Stimulated activated CD4-positive, alpha-beta T cell treated with anti-CD3 and anti-CD28 coated beads, Interleukin-15, amount 100 ng/mL, for 24 hours (primary cell): Measurements from ENCODE around the gene OBI1.

Source experiments
- DNase-seq: peaks from one replicate; pipeline ENCODE4 v3.0.0-alpha.2; 2020

OBI1 gene

DNA sequence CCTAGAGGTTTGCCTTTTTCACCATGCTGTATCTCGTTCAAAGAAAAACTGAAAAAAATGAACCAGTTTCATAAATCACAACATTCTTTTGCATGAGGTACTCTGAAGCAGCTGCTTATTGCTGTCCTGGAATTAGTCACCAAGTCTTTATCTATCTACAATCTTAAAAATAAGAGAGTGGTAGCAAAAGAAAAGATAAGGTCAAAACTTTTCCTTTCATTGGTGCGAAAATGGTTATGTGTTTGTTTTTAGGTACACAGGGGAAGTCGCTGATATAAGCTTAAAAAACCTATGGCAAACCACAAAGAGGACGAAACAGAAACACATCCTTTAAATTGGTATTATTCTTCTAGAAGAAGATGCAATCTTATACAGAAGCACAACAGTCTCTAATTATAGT, 20.7 kb downstream of the OBI1 start:
- no peak for DNase-seq

DNA sequence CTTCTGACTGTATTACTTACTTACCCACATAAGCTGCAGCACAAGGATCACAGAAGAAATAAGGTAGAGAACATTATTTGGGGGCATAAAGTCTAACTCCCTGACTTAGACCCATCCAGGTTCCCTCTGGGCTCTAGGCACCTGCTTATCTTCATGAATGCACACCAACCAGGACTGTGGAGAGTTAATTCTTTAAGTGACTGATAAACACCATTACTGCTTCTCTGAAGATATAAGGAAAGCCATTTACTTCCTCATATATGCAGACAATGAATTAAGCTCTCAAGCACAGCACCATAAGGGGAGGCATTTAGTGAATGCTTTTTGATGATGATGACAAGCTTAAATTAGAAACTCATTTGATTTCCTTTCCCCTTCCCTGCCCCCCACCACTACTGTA, 22.5 kb downstream of the OBI1 start:
- no peak for DNase-seq

DNA sequence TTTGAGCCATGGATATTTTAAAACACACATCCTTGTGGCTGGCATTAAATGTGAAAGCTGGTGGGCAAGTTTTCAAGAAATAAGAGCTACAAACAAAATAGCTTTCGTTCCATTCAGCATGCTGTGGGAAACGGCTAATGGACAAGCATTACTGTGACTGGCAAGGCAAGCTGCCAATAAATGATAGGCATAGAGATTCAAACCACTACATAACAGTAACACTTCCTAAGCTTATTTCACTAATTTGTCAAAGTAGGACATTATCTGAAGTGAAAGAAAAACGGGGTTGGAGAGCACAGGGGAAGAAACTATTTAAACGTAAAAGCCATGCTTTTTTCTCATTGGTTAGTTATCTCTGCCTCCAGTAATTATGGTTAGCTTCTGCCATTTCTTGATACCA, 26.0 kb downstream of the OBI1 start:
- no peak for DNase-seq

DNA sequence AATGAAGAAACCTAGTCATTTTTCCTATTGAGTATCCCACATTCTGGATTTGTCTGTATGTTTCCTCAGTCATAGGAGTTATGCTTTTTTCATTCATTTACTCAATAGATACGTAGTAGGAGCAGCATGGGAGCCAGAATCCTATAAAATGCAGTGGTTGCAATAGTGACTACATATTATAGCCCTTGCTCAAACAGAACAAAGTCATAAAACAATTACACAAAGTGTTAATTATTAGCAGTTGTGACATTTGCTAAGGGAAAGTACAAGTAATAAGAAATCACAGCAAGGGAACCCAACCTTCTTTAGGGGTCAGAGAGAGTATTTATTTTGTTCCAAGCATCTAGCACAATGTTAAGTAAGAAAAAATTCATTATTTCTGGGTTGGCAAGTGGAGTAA, 27.9 kb downstream of the OBI1 start:
- DNase-seq = no peak

DNA sequence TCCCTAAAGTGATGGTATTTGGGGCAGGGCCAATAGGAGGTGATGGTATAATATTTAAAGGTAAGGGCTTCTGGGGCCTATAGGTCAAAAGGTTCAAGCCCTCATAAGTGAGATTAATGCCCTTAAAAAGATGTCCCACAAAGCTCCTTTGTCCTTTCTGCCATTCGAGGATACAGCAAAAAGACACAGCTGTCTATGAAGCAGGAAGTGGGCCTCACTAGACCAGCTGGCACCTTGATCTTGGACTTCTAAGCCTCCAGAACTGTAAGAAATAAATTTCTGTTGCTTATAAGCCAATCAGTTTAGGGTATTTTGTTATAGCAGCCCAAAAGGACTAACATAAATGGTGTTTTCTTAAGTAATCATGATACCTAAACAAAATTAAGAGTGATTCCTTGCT, 28.4 kb downstream of the OBI1 start:
- DNase-seq = no peak

DNA sequence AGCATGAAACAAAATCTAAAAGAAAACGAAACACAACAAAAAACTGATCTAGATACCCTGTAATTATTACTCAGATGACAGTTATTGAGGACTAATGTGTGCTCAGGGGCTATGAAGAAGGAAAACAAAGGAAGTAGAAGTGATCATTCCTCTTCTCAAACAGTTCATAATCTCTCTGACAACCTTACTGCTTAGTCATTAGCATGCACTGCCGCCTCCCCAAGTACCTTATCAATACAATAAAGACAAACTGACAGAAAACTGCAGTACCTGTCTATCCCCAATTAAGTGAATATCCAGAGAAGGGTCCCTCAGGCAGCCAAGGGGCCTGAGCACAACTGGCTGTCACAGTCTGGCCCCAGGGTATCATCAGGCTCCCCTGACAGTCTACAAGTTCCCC, 33.6 kb downstream of the OBI1 start:
- no peak for DNase-seq

DNA sequence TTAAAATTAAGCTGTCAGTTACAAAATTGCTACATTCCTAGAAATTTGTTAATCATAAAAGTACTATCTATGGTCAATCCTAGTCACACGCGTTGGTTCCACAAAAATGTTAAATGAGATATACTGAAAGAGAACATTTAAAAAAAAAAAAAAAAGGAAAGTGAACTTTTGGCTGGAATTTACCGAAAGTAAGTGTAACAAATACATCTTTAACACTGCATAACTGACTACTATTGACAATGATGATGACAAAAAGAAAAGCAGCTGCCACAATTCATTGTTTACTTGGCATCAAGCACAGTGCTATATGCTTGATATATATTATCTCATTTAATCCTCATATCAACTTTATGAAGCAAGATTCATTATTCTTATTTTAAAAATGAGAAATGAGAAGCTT, 35.8 kb downstream of the OBI1 start:
- no peak for DNase-seq

DNA sequence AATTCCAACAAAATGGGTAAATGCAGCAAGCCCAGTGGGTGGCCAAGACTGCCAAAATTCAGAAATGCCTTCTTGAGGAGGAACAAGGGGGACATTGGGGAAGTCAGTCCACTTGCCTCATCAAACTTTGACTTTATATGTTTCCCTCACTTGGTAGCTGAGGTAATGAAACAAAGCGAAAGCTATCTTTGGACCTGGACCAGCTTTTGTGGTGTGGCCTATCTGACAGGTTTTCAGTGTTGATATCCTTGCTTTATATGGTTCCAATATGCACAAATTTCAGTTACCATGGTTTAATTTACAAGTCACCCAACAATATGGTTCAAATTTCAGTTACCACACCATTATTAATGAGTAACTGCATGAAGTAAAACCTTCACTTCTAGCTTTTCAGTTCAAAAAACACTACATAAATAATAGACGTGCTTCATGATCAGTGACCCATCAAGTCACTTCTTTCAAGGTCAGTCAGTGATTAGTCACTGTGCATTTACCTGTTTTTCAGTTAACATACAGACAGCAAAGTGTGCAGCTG, 38.0 kb downstream of the OBI1 start:
- no peak for DNase-seq

DNA sequence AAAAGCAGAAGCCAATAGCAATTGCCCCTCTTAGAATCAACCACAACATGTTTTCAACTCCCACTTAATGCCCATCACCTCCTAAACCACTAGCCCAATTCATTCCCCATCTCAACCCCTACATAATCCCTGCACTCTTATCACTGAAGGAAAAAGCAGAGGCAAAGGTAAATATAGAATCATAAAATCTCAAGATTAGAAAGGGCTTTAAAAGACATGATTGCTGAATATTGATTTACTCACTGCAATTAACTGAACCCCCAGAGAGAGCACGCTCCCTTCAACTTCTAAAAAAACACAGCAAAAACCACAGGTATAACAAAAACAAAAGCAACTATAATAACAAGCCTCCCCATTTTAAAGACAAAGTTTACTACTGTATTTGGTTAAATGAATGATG, 40.5 kb downstream of the OBI1 start:
- DNase-seq = no peak

DNA sequence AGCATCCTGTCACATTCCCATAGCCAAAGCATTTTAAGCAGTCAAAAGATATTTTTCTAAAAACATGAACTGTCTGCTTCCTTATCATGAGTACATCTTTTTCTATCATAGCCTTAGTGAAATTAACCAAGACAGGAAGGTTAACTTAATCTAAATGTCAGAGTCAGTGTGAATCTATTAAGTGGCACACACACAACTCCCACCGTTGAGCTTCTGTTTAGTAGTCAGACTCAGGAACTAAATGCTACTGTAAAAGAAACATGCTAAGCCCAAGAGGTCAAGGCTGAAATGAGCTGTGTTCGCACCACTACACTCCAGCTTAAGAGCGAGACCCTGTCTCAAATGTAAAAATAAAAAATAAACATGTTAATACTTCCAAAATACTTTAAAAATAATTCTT, 47.9 kb downstream of the OBI1 start:
- no peak for DNase-seq

DNA sequence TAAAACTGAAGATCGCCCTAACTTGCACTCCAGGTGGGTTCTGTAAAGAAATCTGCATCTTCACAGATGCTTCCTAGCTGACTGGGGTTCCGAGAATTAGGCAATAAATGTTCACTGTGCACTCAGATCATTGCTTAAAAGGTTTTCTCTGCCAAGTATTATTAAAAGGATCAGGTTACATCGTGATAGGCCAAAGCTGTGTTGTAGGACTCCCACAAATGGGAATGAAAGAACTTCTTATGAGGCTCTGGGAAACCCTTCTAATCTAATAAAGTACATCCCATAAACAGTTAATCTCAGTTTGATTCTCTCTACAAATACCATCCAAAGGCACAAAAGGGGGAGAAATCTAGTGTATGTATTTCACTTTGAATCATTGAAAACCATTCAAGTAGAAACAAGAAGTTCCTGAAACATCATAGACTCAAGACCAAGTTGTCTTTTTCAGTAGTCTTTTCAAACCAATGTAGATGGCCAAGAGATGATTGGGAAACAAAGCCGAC, 48.5 kb downstream of the OBI1 start:
- DNase-seq = no peak

DNA sequence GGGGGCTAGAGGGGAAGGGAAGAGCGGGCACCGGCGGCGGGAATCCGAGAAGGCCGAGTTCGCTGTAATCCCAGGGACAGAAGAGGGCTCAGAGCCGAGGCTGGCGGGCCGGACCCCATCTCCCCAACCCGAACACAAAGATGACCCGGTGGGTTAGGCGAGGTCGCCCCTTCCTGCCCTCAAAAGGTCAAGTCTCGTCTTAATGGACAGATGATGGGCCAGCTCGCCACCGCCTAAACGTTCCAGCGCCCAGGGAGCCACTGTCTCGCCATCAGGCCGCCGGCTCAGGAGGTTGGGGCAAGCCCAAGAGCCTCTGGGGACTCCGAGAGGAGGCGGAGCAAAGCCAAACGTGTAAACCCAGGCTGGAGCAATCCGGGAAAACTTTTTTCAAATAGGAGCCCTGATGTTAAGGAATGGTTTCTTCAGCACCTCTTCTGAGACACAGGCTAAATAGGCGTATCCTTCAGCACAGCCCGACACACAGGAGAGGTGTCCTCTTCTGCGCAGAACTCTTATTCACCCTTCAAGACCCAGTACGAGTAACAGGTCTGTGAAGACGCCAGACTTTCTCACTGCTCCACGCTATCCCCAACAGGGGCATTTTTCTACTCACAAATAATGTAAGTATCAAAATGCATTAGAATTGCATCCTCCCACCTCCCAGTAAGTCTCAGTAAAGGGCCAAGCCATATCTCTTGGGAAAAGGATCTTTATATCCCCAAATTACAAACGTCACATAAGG, 49.3 kb downstream of the OBI1 start:
- DNase-seq = no peak

DNA sequence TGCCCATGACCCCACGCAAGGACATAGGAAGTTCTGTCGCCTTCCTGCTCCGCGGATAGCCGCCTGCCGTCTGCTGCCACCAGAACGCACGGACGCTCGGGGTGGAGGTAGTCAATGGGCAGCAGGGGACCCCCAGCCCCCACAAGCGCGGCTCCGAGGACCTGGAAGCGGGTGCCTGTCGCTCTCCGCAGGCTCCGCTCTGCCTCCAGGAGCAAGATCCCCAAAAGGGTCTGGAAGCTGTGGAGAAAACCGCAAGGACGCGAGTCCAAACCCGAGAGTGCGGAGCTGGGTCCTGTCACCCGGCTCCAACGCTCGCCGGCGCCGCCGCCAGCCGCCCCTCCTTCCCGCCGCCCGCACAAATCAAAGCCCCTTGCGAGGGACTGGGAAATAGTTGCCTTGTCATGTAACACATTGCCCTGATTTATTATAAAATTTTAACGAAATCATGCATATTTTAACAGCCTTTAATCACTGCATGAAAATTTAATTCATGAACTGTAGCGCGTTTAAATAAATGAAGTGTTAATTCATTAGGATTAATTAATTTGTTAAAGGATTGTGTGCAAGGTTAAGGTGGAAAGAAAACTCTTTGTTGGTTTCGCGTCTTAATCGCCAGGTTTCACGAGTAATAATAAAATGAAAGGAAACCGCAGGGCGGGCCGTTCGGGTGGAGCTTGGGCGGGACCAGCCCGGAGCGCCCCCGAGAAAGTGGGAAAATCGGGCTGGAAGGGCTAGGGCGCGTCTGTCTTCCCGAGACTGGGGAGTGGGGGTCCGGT, 50.1 kb downstream of the OBI1 start:
- no peak for DNase-seq

DNA sequence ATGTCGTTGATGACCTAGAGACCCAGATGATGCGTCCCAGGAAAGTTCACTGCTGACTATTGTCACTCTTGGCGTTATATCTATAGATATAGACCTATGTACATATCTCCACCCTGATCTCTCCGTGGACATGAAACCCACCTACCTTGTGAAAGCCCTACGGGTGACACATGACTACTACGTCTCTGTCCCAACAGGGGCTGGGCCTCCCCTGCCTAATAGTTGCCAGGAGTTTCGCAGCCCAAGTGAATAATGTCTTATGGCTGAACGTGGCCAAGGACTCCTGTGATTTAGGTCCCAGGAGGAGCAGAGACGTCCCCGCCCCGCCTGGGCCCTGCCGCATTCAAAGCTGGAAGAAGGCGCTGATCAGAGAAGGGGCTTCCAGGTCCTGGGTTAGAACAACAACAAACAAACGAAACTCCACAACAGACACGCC, 50.7 kb downstream of the OBI1 start:
- no peak for DNase-seq

DNA sequence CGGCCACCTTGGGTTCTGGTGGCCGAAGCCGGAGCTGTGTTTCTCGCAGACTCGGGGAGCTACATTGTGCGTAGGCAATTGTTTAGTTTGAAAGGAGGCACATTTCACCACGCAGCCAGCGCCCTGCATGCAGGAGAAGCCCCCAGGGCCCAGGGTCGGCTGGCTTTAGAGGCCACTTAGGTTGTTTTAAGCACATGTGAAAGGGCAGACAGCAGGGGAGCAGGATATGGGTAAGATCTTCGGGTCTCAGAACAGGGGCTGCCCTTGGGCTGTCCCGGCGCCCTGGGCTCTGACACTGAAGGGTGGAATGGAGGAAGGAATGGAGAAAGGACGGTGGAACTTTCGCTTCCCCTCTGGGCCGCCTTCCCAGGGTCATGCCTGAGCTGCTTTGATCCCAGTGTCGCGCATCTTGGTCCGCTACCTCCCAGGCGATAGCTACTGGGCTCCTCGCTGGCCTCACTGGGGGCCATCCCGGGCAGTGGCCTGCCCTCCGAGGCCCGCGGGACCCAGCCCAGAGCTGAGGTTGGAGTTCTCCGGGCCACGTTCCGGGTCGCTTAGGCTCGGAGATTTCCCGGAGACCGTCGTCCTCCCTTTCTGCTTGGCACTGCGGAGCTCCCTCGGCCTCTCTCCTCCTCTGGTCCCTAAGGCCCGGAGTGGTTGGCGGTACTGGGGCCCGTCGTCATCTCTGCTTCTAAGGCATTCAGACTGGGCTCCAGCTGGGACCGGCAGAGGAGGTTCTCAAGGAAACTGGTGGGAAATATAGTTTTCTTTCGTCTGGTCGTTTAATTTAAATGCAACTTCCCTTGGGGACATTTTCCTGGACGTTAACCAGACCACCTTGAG, 51.3 kb downstream of the OBI1 start:
- DNase-seq = no peak

DNA sequence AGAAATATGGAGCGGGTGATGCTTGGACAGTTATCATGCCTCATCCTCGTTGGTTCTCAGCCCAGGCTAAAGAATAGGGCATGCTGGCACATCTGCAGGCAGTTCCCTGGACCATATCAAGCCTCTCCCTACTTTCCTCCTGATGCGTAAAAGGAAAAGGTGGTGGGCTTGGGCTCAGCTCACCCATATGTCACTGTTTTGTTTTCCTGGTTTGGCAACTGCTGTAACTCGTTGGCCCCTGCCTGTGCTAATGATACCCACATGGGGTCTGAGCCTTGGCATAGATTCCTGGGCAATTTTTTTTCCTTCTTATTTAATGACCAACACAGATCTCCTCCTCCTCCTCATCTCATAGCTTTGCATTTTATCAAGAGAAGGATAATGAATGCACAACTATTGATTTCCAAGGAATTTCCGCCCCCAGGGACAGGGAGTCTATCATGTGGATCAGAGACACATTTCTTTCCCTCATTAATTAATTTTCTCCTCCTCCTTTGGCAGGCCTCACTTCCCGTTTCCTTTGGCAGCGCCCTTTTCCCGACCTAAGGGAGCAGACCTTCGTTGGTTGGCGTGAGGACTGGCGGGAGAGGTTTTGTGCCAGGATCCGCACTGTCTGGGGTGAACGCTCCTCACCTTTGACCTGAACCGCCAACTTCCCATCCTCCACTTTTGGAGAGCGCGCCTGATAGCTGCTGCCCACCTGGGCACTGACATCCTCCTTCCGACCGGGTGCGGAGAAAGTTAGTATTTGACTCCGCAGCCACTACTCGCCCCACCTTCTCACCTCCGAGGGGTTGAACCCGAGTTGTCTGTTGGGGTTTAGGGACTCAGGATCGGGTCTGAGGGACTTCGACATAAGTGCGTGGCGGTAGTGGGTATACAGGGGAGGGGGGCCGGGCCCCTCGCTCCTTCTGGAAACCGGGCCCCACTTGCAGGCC, 52.2 kb downstream of the OBI1 start:
- DNase-seq = no peak

DNA sequence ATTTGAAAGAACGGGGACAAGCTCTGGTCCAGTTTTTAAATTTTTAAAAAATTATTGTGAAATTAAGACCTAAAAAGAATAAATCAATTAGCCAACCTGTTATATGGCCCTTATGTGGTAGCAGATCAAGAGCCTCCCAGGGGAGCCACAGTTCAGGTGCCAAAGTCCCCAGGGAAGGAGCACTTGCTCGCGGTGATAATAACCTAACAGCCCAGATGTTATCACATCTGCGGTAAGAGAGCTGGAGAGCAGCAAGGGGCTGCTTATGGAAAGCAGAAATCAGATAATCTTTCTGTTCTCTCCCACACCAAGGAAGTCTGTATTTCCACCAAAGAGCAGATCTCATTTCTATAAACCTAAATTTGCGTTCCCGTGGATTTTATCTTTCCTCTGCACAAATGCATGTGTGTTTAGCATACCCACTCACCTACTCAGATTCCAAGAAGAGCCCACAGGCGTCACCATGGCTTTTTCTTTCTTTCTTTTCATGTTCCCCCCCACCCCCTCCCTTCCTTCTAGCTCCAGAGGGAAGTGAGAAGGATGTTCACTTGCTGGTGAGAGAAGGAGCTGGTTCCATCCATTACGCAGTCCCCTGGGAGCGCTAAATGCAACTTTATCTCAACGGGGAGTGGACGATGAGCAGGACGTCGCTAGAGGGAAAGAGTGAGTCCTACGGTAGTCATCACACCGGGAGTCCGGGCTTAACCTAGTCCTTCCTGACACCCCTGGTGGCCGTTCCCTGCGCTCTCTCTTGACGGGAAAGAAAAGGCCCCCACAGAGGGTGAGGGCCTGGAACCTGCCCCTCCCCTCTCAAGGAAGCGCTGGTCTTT, 54.0 kb downstream of the OBI1 start:
- DNase-seq = no peak

DNA sequence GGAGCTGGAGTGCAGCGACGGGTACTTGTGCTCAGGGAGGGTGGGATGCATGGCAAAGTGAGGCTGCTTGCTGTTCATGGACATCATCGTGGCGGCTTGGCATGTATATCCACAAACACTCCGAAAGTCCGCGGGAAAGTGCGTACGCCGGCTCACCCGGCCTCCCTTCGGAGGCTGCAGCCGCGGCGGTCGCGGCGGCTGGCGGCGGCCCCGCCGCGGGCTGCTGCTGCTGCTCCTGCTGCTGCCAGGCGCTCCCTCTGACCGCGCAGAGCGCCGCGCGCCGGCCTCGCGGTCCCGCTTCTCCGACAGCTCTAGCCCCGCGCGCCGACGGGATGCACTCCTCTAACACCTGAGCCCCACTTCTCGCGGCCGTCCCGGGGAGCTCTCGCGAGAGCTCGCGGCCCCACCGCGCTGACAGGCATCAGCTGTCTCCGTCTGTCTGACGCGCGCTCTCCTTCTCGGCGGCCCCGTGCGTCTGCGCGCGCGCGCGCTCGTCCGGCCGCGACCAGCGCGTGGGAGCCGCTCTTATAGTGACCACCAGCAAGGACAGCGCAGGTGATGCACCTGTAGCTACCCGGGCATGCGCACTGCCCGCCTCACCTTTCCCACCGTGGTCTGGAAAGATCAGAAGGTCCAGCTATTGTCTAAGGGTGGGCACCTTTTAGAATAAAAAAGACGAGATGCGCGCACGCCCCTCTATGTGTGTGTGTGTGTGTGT, 55.6 kb downstream of the OBI1 start, which contains the start of gene POU4F1:
TSS of gene POU4F1 (minus strand) at position 313 of the 718 bp plus-strand sequence. CDS start at position 87, 226 bp downstream.
- peak; percentile 81 for DNase-seq

DNA sequence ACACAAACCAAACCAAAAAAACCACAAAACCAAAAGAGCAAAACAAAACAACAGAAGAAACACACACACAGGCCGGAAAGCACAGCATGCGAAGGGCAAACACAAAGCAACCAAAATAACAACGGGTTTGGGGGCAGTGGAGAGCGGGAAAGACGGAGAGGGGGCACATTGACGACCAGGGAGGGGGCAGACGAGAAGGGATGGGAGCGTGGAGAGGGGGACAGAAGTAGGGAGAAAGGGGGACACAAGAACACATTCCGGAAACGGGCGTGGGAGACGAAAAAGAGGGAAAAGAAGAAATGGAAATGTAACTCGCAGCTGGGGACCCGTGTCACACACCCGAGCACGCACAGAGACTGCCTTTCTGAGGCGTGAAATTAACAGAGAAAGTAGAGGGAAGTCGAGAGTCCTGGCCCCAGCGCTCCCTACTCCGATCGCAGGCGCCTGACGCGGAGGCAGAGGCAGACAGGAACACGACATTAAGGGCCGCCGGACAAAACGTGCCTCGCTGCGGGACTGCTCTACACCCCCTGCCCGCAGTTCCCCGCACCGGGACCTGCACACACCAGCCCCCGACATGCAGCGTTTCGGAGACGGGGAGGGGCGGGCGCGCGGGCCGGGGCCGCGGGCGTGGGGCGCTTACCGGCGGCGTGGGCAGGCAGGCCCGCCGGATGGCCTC, 56.3 kb downstream of the OBI1 start:
- peak; percentile 35 for DNase-seq
